Esophagus muscularis mucosa (tissue), 4 donors: ENCODE measurements around the gene ZNF750. TPM values are rescaled to one million over a fixed set of nuclear protein-coding genes. Genes with fewer than 3 reads are reported as not detected.

Experiments
- DNase-seq: peaks from one replicate; pipeline ENCODE4 v3.0.0-alpha.2; 2017; ENCODE audit errors: extremely low spot score
- H3K27ac ChIP-seq, 4 donors: fragments of 200-600 bp; sonication (generic); replicated peaks in 1 of 4; 1 replicate in 3 of 4; 2 replicates in 1 of 4; pipeline ENCODE4 v1.5.1; 2016 to 2019; ENCODE audit warnings: mild to moderate bottlenecking in 1 of 4
- H3K27me3 ChIP-seq, 4 donors: fragments of 200-600 bp; sonication (generic); one replicate each; pipeline versions ENCODE4 v1.5.1 to v1.6.0; 2016 to 2019
- H3K36me3 ChIP-seq, 4 donors: fragments of 200-600 bp; sonication (generic); one replicate each; pipeline ENCODE4 v1.5.1; 2016 to 2019
- H3K4me1 ChIP-seq, 4 donors: fragments of 200-600 bp; sonication (generic); one replicate each; pipeline ENCODE4 v1.5.1; 2016 to 2019
- H3K4me3 ChIP-seq, 4 donors: fragments of 200-600 bp; sonication (generic); 1 replicate in 2 of 4; 2 replicates in 2 of 4; pipeline ENCODE4 v1.5.1; 2016 to 2019; ENCODE audit warnings: mild to moderate bottlenecking in 4 of 4, moderate library complexity in 1 of 4
- H3K9me3 ChIP-seq, 4 donors: fragments of 200-600 bp; sonication (generic); 1 replicate in 3 of 4; 2 replicates in 1 of 4; pipeline ENCODE4 v1.5.1; 2016 to 2019
- EP300 ChIP-seq: sonication (generic); formaldehyde crosslinking; IDR thresholded peaks from one replicate; pipeline ENCODE4 v1.6.1; 2017; ENCODE audit warnings: antibody characterized with exemption
- POLR2A ChIP-seq: fragments of 450-650 bp; IDR thresholded peaks from one replicate; pipeline ENCODE4 v1.6.1; 2017; ENCODE audit warnings: antibody characterized with exemption, moderate library complexity, mild to moderate bottlenecking, low read depth
- POLR2AphosphoS5 ChIP-seq, 2 donors: sonication (generic); formaldehyde crosslinking; IDR thresholded peaks; one replicate each; pipeline ENCODE4 v1.6.1; 2017; ENCODE audit warnings: antibody characterized with exemption in 2 of 2
- WGBS: methylation state at CpG from one replicate; pipeline ENCODE4 v1.1.5; 2018; 5-methylcytosine and 5-hydroxymethylcytosine counted together
- intact Hi-C: fragments of 100-400 bp; cut with DNase I; formaldehyde crosslinking; loops from one replicate; pipeline ENCODE4 v1.15.1; 2023
- total RNA-seq, 4 donors: library from RNA; depleted of rRNA; stranded (reverse); fragments of >200 nt; gene quantifications; one replicate each; pipeline versions ENCODE4 v1.1.0 to v1.2.1, GENCODE V29; 2016
- TF ChIP-seq, protein P1 (sequence below), 3 experiments: fragments of 200-600 bp in 2 of 3; fragments of 450-650 bp in 1 of 3; sonication (generic) in 2 of 3; IDR thresholded peaks; one replicate each; pipeline ENCODE4 v1.5.1; 2017 to 2019; ENCODE audit warnings: antibody characterized with exemption in 3 of 3, mild to moderate bottlenecking in 2 of 3, moderate library complexity in 1 of 3

Gene ZNF750
- total RNA-seq, 4 donors from 2014 or later = not detected

DNA sequence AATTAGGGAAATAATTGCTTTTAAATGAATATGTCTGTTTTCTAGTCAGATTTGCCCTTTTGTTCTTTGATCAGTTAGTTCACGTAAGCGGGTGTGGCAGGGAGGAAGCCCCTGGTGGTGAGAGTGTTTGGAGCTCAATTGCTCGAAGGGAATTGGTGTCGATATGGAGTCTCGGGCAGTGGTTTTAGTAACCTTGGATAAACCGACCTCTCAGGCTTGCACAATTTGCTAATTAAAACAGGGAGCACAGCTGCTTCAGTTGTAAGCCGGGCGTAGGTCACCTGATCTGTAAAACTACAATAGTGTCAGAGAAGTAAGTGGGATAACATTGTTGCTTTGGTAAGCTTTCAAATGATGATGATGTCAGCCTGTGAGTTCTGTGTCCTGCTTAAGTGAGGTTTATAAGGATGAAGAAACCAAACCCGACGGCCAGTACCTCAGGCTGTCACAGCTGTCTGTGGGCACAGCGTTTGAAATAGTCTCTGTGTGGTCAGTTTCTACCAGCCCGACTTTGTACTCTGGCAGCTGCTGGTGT, 2.9 kb downstream of the ZNF750 start:
- peaks cover 0 to 33% (median 7%) of the 10 kb centered on the region in 4 donors for H3K36me3 ChIP-seq
- no peaks in the 10 kb centered on the region for H3K9me3 ChIP-seq
- WGBS = 74% methylated on average over 12 of the region's 12 CpGs
- no peak for DNase-seq
- peaks cover 0 to 12% (median 9%) of the 10 kb centered on the region in 4 donors for H3K4me1 ChIP-seq
- peak overlapping the region in 2 of 4 donors; percentile 39 to 66 for H3K27ac ChIP-seq
- no peak overlapping the region for H3K4me3 ChIP-seq
- no peak for TF ChIP-seq EP300
- TF ChIP-seq, protein P1, sequence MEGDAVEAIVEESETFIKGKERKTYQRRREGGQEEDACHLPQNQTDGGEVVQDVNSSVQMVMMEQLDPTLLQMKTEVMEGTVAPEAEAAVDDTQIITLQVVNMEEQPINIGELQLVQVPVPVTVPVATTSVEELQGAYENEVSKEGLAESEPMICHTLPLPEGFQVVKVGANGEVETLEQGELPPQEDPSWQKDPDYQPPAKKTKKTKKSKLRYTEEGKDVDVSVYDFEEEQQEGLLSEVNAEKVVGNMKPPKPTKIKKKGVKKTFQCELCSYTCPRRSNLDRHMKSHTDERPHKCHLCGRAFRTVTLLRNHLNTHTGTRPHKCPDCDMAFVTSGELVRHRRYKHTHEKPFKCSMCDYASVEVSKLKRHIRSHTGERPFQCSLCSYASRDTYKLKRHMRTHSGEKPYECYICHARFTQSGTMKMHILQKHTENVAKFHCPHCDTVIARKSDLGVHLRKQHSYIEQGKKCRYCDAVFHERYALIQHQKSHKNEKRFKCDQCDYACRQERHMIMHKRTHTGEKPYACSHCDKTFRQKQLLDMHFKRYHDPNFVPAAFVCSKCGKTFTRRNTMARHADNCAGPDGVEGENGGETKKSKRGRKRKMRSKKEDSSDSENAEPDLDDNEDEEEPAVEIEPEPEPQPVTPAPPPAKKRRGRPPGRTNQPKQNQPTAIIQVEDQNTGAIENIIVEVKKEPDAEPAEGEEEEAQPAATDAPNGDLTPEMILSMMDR (IDR thresholded peaks at IDR 0.05) = peak in 1 of 3 experiments; percentile 4
- intact Hi-C loops = no loop called here
- no peaks in the 10 kb centered on the region for H3K27me3 ChIP-seq

DNA sequence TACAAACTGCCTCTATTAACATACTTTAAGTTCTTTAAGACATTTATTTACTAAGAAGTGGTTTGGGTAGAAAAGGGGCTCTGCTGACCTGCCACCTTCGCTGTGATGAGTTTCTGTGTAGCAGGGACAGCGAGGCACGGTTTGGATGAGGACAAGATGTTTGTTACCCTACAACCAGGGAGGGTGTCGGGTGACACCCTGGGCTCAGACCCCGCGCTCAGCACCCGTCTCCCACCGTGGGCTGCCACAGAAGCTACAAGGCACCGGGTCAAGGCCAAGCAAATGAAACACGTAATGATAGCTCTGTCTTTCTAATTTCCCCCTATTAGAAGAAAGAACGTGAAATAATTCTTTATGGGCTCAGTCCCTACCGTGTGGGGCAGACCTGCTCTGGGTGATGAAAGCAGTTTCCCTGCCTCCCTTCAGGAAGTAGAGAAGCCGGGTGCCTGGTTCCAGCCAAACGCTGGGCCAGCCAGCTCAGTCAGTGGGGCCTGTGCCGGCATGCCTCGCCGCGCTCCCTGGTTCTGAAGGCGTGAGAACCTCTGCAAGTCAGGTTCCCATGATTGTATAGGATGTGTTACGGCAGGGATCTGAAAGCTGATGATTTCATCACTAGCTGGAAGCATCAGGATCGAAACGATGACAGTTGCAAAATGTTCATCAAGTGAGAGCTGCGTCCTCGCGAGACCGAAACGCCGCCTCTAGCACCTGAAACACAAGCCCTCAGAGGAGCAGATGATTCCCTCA, 3.9 kb downstream of the ZNF750 start:
- peaks cover 0 to 43% (median 10%) of the 10 kb centered on the region in 4 donors for H3K36me3 ChIP-seq
- H3K9me3 ChIP-seq = no peaks in the 10 kb centered on the region
- H3K27ac ChIP-seq = no peak overlapping the region
- H3K27me3 ChIP-seq = no peaks in the 10 kb centered on the region
- no peak overlapping the region for H3K4me3 ChIP-seq
- no peak for DNase-seq
- TF ChIP-seq POLR2AphosphoS5 (IDR thresholded peaks at IDR 0.05) = no peak
- TF ChIP-seq, protein P1 (IDR thresholded peaks at IDR 0.05) = no peak
- no peak for TF ChIP-seq POLR2A
- no peak for TF ChIP-seq EP300
- intact Hi-C loops = no loop called here
- 90% methylated on average over 26 of the region's 28 CpGs for WGBS
- peaks cover 0 to 12% (median 9%) of the 10 kb centered on the region in 4 donors for H3K4me1 ChIP-seq

DNA sequence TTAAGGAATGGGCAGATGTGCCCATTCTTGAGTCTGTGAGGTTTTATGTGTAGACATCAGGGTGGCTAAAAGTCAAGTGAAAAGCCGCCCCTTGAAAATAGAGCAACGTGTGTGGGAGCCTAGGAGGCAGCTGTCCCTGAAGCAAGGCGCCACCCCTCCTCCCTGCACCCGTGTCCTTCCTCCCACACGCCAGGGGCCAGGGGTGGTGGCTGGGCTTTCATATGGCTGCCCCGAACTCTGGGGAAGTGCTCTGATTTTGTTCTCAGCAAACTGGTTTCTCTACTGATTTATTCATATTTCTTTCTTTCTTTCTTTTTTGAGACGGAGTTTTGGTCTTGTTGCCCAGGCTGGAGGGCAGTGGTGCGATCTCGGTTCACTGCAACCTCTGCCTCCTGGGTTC, 4.7 kb downstream of the ZNF750 start:
- Histone ChIP-seq H3K27me3 (no peaks in the 10 kb centered on the region), H3K27ac (no peak overlapping the region), H3K4me1 (peaks cover 7 to 16% (median 14%) of the 10 kb centered on the region in 4 donors), H3K9me3 (no peaks in the 10 kb centered on the region), H3K36me3 (peaks cover 0 to 44% (median 11%) of the 10 kb centered on the region in 4 donors), H3K4me3 (no peak overlapping the region)
- no peak for DNase-seq
- TF ChIP-seq POLR2AphosphoS5 (IDR thresholded peaks at IDR 0.05) = no peak
- 76% methylated on average over 9 of the region's 9 CpGs for WGBS
- intact Hi-C loops = no loop called here

DNA sequence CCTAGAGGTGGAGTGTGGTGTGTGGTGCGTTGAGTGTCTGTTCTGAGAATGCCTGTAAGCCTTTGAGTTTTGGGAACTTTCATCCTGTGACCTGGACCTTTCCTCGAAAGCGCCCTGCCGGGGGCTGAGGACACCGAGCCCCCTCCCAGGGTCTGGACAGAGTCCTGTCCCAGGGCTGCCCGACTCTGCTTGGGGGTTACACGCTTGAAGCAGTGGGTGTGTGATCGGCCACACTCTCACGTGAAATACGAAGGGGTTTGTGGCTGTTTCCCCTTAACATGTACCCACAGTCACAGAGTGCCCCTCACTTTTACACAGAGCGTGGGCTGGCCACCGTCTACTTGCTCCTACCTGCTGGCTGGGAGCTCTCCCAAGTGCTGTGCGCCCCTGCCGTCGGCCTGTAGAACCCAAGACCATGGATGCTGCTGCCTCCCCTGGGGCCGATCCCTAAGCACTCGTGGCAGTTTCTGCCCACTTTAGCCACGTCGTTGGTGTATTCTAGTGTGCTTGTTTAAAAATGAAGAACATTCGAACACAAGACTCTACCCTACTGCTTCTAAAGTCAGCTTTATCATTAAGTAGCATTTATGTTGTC, 6.8 kb downstream of the ZNF750 start:
- whole genome bisulfite sequencing = 95% methylated on average over 11 of the region's 20 CpGs
- H3K9me3 ChIP-seq = no peaks in the 10 kb centered on the region
- H3K4me3 ChIP-seq = no peak overlapping the region
- intact Hi-C loops = no loop called here
- no peaks in the 10 kb centered on the region for H3K27me3 ChIP-seq
- peaks cover 0 to 52% (median 18%) of the 10 kb centered on the region in 4 donors for H3K36me3 ChIP-seq
- no peak overlapping the region for H3K27ac ChIP-seq
- peaks cover 10 to 21% (median 14%) of the 10 kb centered on the region in 4 donors for H3K4me1 ChIP-seq
- TF ChIP-seq POLR2AphosphoS5 (IDR thresholded peaks at IDR 0.05) (no peak), POLR2A (no peak), EP300 (no peak)
- TF ChIP-seq, protein P1 (IDR thresholded peaks at IDR 0.05) = no peak
- DNase-seq = no peak

DNA sequence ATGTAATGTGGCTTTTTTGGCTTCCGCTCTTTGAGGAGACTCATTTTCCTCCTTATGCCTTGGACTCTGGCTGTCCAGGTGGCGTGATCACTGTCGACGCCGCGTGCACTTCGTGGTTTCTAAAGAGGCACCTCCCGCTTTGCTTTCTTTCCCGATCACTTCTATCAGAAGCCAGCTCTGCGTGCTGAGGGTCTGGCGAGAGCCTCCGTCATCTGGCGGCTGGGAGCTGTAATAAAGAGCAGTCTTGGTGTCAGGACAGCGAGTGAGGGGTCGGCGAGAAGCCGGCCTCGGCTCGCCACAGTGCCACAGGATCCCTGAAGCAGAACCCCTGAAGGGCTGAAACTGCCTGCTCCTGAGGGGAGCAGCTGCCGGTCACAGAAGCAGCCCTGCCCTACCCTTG, 7.4 kb downstream of the ZNF750 start:
- WGBS = 90% methylated on average over 20 of the region's 20 CpGs
- Histone ChIP-seq H3K4me3 (no peak overlapping the region), H3K9me3 (no peaks in the 10 kb centered on the region), H3K27ac (no peak overlapping the region), H3K4me1 (peaks cover 4 to 17% (median 11%) of the 10 kb centered on the region in 4 donors), H3K27me3 (no peaks in the 10 kb centered on the region), H3K36me3 (peaks cover 0 to 58% (median 23%) of the 10 kb centered on the region in 4 donors)
- intact Hi-C loops = no loop called here
- no peak for DNase-seq
- TF ChIP-seq POLR2AphosphoS5 (IDR thresholded peaks at IDR 0.05) = no peak
- TF ChIP-seq EP300 = no peak
- TF ChIP-seq POLR2A = no peak
- TF ChIP-seq, protein P1 (IDR thresholded peaks at IDR 0.05) = no peak
